Heart left ventricle (tissue), 13 donors: ENCODE measurements around the gene BAMBI.

ENCODE experiments used
- CTCF ChIP-seq, 12 donors: fragments of 200-600 bp; sonication (generic) in 4 of 12; IDR thresholded peaks; one replicate each; pipeline versions ENCODE4 v1.5.0 to v1.8.0; 2018 to 2022; ENCODE audit warnings: antibody characterized with exemption in 12 of 12, mild to moderate bottlenecking in 5 of 12
- POLR2A ChIP-seq, 2 donors: fragments of 450-650 bp; IDR thresholded peaks; one replicate each; pipeline ENCODE4 v1.6.1; 2017; ENCODE audit warnings: antibody characterized with exemption in 2 of 2, mild to moderate bottlenecking in 2 of 2, moderate library complexity in 2 of 2
- donor health status: ischemic (EF 13 %, LVEDD 7.1; RV severe dilation, severe dysfunction).
- donor health status: DM: no; HTN: yes; CAD: no.
- donor health status: DM: no; HTN: no; CAD: no.
- donor health status: ischemic (EF 25% LVEDD 6.9; RV normal size, moderate dysfunction).
- donor health status: ischemic (EF 25% LVEDD 5.7; RV mildly dilated, moderate dysfunction).
- donor health status: ischemic (EF 35%, LVEDD 5.7; RV mildly dilated, moderate dysfunction).
- donor health status: nonischemic (EF 11% LVEDD 7.7; RV severe dilation, severe dysfunction).
- donor health status: DM: yes; HTN: yes; CAD: no.
- donor health status: PGD.
- donor health status: ischemic (EF 29% LVEDD 5.4; RV normal size, mild dysfunction).
- donor health status: nonischemic (EF 23%, LVEDD 6.1; RV moderate dilation, normal function).

- no peak for TF ChIP-seq CTCF (IDR thresholded peaks at IDR 0.05)
- no peak for TF ChIP-seq POLR2A (IDR thresholded peaks at IDR 0.05)
Observed at GRCh38 chr10:28669227-28670173, 7.8 kb upstream of the BAMBI start.
